Putamen (tissue), 1 donor: ENCODE results near the gene FAM184B.
A peak's percentile ranks its signal among the peaks of the same experiment; 100 is the strongest.

Experiments
- DNase-seq: peaks from one replicate; pipeline ENCODE4 v3.0.0-alpha.2; 2016; ENCODE audit warnings: low spot score

Gene FAM184B

DNA sequence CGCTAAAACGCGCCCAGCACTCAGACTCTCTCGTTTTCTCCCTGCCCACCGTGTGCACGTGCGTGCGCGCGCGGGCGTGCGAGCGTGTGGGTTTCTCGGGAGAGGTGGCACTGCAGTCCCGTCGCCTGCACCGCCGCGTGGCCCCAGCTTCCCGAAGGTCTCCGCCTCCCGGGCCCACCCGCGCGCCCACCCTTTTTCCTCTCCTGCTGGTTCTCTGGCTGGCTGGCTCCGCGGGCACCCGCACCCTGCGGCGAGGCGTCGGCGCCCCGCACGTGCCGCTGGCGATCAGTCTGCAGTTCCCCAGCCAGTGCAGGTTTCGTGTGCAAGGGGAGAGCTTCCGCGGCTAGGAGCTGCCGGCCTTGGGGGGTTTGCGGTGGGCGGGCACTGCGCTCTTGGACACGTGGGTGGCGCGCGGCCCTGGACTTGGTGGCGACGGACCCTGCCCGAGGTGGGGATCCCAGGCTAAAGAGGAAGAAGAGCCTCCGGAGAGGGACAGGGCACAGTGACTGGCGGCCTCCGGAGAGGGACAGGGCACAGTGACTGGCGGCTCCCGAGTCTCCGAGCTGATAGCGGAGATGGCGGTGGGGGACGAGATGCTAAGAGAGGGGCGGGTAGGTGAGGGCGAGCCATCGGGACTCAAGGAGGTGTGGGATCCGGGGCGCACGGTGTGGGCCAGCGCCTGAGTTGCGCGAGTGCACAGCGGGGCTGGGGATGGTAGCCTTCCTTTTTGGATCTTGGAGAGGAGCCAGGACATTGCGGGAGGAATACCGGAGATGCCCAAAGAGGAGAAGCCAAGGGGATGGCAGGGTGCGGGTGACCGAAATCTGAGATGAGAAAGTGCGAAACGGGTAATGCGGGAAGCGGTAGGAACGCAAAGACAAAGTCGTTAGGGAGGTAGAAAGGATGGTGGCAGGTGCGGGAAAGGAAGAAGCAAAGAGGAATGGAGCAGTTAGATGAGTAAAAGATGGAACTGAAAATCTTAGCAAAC, at the start of gene FAM184B:
Gene FAM184B, minus strand, starts transcription at position 322 of the 988 bp plus-strand sequence. CDS start 322 bp downstream, outside the sequence.
- DNase-seq, result peak; percentile 39

DNA sequence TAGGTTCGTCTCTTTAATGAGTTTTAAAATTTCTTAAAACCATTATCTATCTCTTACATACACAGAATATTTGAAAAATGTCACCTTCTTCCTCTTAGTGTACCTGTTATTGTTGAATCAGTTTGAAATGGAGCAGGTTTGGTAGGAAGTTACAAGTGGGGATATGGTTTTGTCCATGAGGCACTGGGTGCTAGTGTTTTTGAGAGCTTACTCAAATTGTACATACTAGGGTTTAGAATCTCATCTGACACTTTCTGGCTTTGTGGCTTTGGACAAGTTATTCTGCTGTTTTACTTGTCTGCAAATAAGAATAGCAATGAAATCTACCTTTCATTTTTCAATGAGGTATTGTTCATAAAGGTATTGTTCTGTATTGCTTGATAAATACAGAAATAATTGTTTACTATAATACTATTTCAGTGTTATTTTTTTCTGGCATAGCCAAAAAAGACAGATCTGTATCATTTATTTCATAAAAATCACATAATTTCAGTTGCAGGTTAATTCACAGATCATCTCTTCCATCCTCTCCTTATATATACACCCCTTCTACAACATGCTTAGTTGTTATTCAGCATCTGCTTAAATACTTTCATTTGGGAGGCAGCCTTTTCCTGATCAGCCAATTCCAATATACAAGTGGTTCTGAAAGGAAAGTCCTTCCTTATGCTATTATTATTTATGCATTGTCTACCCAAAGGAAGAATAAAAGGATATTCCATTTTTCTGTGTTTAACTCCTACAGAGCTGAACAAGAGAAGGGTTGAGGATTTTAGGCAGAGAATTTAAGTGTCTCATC, 42.6 kb upstream of the FAM184B start:
- DNase-seq, result no peak

DNA sequence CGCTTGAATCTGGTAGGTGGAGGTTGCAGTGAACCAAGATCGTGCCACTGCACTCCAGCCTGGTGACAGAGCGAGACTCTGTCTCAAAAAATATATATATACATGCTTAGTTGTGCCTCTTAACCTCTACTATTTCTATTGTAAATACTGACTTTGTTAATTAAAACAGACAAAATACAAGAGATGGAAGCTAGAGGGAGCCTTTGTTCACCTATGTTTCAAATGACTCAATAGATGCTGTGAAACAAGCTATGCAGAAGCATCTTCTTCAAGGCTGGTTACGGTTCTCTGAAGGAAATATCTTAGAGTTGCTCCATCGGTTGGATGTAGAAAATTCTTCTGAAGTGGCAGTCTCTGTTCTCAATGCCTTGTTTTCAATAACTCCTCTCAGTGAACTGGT, 35.6 kb upstream of the FAM184B start:
- peak; percentile 43 for DNase-seq

DNA sequence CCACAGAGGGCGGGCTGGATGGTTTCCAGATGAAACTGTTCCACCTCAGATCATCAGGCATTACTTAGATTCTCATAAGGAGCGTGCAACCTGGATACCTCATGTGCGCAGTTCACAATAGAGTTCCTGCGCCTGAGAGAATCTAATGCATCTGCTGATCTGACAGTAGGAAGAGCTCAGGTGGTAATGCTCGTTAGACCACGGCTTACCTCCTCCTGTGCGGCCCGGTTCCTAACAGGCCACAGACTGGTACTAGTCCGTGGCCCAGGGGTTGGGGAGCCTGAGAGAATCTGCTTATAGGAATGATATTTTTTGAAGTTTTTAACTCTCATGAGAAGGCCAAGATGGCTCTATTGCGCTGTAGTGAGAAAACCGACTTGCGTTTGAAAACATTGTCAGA, 34.7 kb upstream of the FAM184B start:
- DNase-seq, result no peak

DNA sequence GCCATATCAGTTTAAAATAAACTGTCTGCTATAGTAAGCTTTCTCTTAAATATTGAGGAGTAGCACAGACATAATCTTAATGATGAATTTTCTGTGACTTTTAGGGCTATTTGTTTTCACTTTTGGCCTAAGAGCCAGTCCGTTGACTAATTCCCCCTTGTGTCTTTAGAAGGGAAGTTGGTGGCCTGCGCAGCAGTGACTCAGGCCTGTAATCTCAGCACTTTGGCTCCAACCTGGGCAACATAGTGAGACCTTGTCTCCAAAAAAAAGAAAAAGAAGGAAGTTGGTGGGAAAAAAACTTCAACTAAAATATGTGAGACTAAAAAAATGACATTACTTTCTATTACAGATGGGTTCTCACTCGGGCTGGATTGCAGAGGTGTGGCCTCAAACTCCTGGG, 32.7 kb upstream of the FAM184B start:
- DNase-seq, result no peak

DNA sequence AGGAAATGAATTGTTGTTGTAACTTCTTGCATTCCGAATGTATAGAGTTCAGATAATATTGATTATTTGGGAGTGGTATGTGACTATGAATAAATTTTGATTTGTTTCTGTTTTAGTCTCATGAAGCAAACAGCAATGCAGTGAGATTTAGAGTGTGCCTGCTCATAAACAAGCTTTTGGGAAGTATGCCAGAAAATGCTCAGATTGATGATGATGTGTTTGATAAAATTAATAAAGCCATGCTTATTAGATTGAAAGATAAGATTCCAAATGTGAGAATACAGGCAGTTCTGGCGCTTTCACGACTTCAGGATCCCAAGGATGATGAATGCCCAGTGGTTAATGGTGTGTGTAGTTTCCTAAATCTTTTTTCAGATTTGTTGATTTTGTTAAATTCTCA, 31.4 kb upstream of the FAM184B start:
- no peak for DNase-seq

DNA sequence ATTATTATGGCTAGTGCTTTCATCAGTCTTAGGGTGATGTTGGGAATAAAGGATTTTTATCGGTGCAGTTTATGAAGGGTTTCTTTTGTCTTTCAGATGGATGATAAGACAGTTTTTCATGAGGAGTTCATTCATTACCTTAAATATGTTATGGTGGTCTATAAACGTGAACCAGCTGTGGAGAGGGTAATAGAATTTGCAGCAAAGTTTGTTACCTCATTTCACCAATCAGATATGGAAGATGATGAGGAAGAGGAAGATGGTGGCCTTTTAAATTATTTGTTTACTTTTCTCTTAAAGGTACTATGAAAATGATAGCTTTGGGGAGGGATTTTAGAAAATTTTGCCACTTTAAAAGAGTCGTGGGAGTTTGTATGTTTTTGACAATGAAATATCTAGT, 30.7 kb upstream of the FAM184B start:
- no peak for DNase-seq

DNA sequence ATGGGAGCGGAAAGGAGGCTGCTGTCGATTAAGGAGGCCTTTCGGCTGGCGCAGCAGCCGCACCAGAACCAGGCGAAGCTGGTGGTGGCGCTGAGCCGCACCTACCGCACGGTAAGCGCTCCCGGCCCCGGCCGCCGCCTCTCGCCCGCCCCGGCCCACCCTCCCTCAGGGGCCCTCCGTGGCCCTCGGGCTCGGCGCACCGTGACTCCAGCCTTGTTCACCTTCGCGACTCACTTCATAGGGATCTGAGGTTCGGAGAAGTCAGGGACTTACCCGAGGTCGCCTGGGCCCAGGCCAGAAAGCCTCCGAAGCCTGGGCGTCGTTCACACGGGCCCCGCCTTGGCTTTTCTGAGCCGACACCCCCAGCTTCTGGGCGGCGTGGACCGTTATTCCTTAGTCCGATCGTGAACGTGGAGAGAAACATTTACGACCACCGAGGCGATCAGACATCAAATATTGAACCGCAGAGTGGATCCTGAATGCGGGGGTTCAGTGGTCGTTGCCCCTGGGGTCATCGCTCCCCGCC, 29.7 kb upstream of the FAM184B start:
- DNase-seq, result no peak

DNA sequence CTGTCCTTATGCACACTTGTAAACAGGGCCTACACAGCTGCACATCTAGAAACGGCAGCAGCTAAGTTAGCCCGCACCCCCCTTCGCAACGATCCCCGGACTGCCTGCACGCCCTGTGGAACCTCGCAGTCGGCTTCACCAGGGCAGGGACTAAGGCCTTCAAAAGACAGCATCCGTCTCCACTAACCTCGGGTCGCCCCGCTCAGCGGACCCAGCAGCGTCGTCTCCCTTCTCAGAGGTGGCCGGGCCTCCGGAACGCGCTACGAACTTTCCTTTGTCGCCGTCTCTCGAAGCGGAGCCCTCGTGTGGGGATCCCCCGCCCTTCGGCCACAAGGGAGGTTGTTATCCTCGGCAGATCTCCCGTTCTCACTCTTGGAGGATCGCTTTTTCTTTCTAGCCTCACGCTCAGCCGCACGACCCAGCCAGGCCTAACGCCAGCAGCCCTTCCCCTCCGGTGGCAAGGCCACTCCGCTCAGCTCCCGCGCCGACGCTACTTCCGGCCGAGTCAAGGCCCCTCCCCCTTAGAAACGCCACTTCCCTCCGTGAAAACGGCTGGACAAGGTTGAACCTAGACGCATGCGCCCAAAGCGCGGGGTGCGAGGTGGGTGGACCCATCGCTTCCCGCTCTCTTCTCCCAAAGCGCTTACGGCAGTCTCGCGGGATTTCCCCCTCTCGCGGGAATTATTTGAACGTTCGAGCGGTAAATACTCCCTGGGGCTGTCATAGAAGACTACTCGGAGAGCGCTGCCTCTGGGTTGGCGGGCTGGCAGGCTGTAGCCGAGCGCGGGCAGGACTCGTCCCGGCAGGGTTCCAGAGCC, 29.0 kb upstream of the FAM184B start, which contains the start of the genes DCAF16 and NCAPG:
Gene DCAF16, minus strand, starts transcription at position 498 of the 818 bp plus-strand sequence. CDS start 6,616 bp downstream, outside the sequence.
Gene NCAPG, plus strand, starts transcription at position 720 of the 818 bp plus-strand sequence. CDS start 99 bp downstream, outside the sequence.
- DNase-seq, result peak; percentile 99

DNA sequence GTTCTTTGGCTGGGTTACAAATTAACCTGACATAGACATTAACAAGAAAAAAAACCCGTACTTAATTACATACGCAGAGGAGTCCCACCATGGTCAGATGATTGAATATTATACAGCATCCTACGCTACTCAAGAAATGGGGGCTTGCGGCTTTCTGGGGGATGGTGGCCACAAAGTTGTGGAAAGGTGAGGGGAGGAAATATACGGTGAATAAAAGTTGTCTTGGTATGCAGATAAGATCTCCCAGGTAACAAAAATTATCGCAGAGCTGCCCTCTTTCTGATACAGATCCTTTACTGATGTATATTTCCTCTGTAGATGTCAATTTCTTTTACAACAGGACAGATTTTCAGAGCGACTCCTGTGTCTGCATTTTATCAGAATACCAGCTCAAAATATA, 28.2 kb upstream of the FAM184B start:
- DNase-seq, result no peak

DNA sequence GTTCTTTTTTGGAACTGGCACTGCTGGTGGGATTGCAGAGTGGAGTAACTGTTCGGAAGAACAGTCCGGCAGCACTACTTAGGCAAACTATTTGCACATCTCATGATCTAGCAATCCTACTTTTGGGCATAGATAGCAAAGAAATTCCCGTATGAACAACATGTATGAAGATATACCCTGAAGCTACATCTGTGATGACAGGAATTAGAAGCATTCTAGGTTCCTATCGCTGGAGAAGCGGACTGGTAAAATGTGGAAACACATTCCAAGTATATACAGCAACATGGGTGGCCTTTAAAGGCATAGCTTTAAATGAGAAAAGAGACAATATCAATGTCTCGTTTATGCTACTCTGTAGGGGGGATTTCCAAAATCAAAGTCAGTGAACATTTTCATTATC, 26.0 kb upstream of the FAM184B start:
- no peak for DNase-seq

DNA sequence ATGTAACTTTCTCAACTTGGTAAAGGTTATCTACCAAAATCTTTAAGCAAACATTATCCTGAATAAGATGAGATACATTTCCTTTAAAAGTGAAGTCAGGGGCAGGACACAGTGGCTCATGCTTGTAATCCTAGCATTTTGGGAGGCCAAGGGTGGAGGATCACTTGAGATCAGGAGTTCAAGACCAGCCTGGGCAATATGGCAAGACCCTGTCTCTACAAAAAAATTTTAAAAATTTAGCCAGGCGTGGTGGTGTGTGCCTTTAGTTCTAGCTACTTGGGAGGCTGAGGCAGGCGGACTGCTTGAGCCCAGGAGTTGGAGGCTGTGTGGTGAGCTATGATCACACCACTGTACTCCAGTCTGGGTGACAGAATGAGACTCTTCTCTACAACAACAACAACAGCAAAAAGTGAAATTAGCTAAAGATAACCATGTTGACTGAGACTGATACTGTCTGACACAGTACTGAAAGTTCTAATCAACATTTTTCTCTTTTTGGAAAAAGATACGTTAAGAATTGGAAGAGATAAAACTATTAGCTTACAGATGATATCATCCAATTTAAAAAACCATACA, 24.2 kb upstream of the FAM184B start:
- DNase-seq, result no peak

DNA sequence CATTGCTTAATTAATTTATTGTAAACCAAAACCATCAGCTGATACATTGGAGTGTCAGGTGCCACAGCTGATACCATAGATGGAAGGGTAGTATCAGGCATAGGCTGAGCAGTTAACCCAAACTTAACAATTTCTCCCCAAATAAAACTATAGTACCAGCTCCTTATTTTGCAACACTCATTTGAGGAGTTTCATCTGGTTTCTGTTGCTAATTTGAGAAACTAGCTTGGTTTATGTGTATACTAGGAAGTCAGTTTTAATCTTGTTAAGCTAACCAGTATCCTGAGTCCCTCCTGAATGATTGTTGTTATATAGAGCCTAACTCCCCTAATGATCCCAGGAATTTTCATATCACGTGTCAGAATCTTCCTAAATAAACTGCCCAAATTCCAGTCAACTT, 16.4 kb upstream of the FAM184B start:
- no peak for DNase-seq

DNA sequence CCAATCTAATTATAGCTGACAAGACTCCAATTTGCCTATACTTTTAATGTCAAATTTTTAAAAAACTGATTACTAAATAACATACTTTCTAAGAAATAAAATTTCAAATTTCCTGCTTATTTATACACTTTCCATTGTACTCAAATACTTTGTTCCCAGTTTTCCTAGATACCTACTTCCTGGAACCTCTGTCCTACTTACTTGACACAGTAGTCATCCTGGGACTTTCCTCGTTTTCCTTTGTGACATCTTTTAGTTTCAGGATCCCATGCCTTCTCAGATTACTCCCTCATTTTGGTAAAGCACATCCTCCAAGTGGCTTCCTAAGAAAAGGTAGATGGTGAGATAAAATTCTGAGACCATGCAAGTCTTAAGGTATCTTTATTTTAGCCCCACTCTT, 13.3 kb upstream of the FAM184B start:
- DNase-seq, result no peak

DNA sequence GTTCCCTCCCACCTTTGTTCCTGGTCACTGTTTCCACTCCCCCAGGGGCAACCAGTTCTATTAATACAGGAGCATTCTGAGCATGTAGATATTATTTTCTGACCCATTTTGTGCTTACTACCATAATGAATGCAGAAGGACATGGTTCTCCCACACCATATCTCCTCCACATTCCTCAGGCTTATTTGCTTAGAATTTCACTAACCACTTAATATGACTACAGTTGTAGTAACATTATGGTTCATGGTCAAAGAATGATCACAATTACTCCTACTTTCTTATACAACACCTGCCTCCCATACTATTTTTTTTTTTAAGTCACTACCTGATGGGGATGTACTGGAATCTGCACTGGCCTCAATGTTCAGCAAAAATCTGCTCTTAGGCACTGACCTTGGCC, 7.5 kb upstream of the FAM184B start:
- no peak for DNase-seq

DNA sequence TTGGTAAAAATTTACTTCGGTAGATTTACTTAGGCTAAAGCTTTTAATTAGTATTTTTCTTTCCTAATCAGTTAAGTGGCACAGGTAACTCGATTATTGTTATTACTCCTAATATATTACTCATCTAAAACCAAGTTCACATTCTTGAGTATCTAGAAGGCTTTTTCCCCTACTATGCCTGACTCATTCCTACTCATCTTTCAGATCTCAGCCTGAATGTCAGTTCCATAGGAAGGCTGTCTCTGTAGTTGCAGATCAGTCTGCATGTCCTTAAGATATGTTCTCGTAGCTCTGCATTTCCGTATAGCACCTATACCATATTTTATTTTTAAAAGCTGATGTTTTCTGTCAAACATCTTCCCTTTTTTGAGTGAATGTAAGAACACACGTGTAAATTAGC, 5.9 kb upstream of the FAM184B start:
- peak; percentile 17 for DNase-seq

DNA sequence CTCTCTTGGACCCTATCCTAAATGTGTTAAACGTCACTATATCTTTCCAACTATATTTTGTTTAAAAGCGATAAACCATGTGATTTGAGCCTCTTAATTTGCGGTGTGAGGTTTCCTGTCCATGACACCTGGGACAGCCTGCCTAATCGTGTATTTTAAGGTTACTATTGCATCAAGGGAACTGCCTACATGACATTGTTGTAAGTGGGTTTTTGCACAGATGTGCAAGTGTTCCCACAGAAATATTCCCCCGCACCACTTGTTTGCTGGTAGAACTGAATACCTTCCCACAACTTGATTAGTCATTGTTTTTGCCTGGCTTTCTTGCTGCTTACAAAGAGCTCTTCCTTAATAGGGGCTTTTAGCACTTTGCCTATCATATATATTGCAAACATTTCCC, 5.1 kb upstream of the FAM184B start:
- peak; percentile 63 for DNase-seq

DNA sequence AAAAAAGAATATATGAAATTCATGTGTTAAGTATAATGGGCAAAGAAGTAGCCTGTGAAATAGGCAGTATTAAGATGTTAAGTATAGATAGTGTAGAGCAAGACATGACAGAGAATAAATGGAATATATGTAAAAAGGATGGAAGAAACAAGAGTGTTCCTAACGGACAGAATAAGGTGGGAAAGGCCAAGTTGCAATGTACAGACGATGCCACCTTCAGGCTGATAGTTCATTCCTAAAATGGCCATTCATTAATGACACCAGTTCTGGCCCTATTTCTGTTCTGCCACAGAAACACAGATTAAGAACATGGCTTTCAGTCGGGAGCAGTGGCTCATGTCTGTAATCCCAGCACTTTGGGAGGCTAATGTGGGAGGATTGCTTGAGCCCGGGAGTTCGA, 4.4 kb upstream of the FAM184B start:
- no peak for DNase-seq

DNA sequence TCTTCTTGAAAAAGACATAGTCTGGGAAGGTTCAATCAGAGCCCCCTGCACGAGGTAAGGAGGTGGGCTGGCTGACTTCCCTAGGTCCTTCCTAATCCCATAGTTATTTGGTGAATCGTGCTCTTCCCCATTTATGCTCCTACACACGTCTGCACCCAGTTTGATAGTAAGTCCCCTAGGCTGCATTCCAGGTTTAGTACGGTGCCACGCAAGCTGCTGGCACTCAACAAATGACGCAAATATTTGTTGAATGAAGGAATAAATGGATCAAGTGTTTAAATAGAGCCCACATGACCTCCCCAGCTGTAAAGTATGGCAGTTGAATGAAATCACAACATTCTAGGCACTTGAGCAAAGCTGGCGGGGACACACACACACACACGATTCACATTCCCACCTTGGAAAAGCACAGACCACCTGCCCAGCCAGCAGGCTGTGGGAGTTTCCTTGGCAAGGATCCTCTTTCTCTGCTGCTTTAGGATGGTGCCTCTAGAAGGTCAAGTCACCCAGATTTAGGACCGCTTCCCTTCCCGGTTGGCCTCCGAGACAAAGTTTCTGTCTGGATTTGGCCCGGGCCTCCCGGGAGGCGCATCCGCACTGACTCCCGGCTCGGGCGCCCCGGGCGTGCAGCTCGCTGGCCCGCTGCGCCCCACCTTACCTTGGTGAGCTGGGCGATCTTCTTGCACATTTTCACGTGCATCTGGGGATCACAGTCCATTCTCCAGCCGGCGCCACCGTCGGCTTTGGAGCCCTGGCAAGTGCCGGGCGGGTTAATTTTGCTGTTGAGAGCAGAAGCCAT, 721 bp downstream of the FAM184B start:
- DNase-seq, result peak; percentile 18

DNA sequence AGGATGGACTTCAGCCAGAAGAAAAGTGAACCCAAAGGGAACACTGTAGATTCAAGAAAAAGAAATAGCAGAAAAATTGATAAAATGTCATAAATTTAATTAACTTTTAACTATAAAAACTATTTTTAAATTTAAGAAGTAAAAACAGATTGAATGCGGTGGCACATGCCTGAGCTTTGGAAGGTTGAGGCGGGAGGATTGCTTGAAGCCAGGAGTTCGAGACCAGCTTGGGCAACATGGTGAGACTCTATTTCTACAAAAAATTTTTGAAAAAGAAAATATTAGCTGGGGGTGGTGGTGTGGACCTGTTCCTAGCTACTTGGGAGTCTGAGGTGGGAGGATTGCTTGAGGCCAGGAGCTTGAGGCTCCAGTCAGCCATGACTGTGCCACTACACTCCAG, 3.0 kb downstream of the FAM184B start:
- no peak for DNase-seq
